ENCODE measurements around the gene DIAPH2. TPM values are rescaled to one million over a fixed set of nuclear protein-coding genes. Genes with fewer than 3 reads are reported as not detected.
A peak's percentile ranks its signal among the peaks of the same experiment; 100 is the strongest.

The DIAPH2 gene
- total RNA-seq, 1 donor from 2014 or later: 34.2 TPM

GRCh38 chrX:96692890-96693289 is 8.2 kb downstream of the DIAPH2 start:
- DNase-seq: no peak
- H3K27ac ChIP-seq: peak overlapping the region; percentile 41

DNA sequence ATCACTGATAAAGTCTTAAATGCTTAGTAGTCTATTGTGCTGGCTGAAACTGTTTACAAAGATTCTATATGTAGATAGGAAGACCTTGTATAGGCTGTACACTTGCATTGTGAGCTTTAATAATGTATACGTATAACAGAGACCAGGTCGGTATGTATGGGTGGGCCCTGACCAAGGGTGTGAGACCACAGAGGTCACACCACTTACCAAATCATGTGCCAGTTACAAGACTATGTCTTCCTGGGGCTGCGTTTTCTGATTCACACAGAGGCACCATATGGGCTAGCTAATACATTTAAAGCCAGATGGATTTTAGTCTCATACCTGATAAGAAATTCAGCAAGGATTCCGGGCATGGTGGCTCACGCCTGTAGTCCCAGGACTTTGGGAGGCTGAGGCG is 8.8 kb downstream of the DIAPH2 start:
- H3K27me3 ChIP-seq (ENCODE audit: low read depth): no peaks in the 10 kb centered on the region
- no peaks in the 10 kb centered on the region for H3K36me3 ChIP-seq
- H3K9me3 ChIP-seq: no peaks in the 10 kb centered on the region
- H3K4me1 ChIP-seq: no peaks in the 10 kb centered on the region
- H3K27ac ChIP-seq: no peak overlapping the region
- TF ChIP-seq CTCF (IDR thresholded peaks at IDR 0.05): no peak
- H3K4me3 ChIP-seq: no peak overlapping the region
- DNase-seq (no peak), ATAC-seq (no peak)
- intact Hi-C loops (cut with DNase I): no loop called here

More at GRCh38 chrX:96692890-96693289, 8.2 kb downstream of the DIAPH2 start:
- no peaks in the 10 kb centered on the region for H3K9me3 ChIP-seq
- H3K4me3 ChIP-seq: no peak overlapping the region
- H3K4me1 ChIP-seq: no peaks in the 10 kb centered on the region
- ATAC-seq: peak in 1 of 2 donors; percentile 40
- H3K27me3 ChIP-seq (ENCODE audit: low read depth): no peaks in the 10 kb centered on the region
- no peak for TF ChIP-seq CTCF (IDR thresholded peaks at IDR 0.05)
- H3K36me3 ChIP-seq: no peaks in the 10 kb centered on the region
- intact Hi-C loops (cut with DNase I): no loop called here

- Histone ChIP-seq H3K9me3 (no peaks in the 10 kb centered on the region), H3K27me3 (ENCODE audit: low read depth) (no peaks in the 10 kb centered on the region), H3K4me3 (no peak overlapping the region), H3K36me3 (no peaks in the 10 kb centered on the region), H3K27ac (no peak overlapping the region), H3K4me1 (no peaks in the 10 kb centered on the region)
- DNase-seq (no peak), ATAC-seq (no peak)
- intact Hi-C loops (cut with DNase I): no loop called here
- no peak for TF ChIP-seq CTCF (IDR thresholded peaks at IDR 0.05)
Measured at GRCh38 chrX:96696462-96696861, 11.8 kb downstream of the DIAPH2 start.

DNA sequence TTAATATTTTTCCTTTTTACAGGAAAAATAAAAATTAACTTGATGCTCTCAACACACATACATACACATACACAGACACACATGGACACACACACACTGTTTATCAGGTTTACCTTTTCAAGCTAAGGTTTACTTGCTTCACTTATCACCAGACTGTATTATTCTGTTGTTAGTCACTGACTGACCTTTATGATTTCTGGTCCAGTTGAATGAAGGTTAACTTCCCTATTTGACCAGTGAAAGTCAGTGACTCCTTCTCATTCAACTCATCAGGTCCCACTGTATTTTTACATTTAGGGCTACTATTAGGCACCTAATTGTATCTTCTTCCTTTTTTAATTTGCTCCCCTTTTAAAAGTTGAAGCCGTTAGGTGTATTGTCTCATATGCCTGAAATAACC is 16.0 kb downstream of the DIAPH2 start:
- no peaks in the 10 kb centered on the region for H3K9me3 ChIP-seq
- peaks cover 5% of the 10 kb centered on the region for H3K4me1 ChIP-seq
- ATAC-seq (no peak), DNase-seq (no peak)
- no peak overlapping the region for H3K4me3 ChIP-seq
- TF ChIP-seq CTCF (IDR thresholded peaks at IDR 0.05): no peak
- no peaks in the 10 kb centered on the region for H3K27me3 ChIP-seq (ENCODE audit: low read depth)
- H3K27ac ChIP-seq: no peak overlapping the region
- intact Hi-C loops (cut with DNase I): no loop called here
- H3K36me3 ChIP-seq: no peaks in the 10 kb centered on the region

- no peaks in the 10 kb centered on the region for H3K9me3 ChIP-seq
- ATAC-seq: no peak
- no peak overlapping the region for H3K4me3 ChIP-seq
- DNase-seq: no peak
- H3K27me3 ChIP-seq (ENCODE audit: low read depth): no peaks in the 10 kb centered on the region
- intact Hi-C loops (cut with DNase I): no loop called here
- no peaks in the 10 kb centered on the region for H3K36me3 ChIP-seq
- no peak overlapping the region for H3K27ac ChIP-seq
- no peak for TF ChIP-seq CTCF (IDR thresholded peaks at IDR 0.05)
- H3K4me1 ChIP-seq: peaks cover 5% of the 10 kb centered on the region
Measured at GRCh38 chrX:96703379-96703778, 18.7 kb downstream of the DIAPH2 start.

DNA sequence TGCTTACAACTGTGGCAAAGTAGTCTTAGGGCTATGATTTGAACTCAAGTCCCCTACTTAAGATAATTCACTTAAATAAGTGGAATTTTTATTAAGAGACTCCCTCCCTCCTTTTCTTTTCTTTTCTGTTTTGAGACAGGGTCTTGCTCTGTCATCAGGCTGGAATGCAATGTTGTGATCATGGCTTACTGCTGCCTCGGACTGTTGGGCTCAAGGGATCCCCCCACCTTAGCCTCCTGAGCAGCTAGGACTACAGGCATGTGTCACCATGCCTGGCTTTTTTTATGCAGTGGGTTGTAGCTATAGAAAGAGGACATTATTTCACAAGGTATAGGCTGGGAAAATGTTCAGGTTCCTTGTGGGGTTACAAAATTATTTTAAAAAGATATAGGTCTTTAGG is 19.2 kb downstream of the DIAPH2 start:
- Histone ChIP-seq H3K4me1 (peaks cover 5% of the 10 kb centered on the region), H3K36me3 (no peaks in the 10 kb centered on the region), H3K4me3 (no peak overlapping the region), H3K27ac (no peak overlapping the region), H3K27me3 (ENCODE audit: low read depth) (no peaks in the 10 kb centered on the region), H3K9me3 (no peaks in the 10 kb centered on the region)
- intact Hi-C loops (cut with DNase I): no loop called here
- ATAC-seq: no peak
- TF ChIP-seq CTCF (IDR thresholded peaks at IDR 0.05): no peak
- no peak for DNase-seq

Measured in lower lobe of right lung (tissue), 2 donors.